HCEC 1CT (cell line): ENCODE measurements around the gene NF2.

Source experiments
- DNase-seq: peaks from one replicate; pipeline ENCODE4 v3.0.0-alpha.2; 2017

The NF2 gene

GRCh38 chr22:29673361-29674066, 70.1 kb downstream of the NF2 start:
- no peak for DNase-seq

- DNase-seq = no peak
These were observed 70.7 kb downstream of the NF2 start for GRCh38 chr22:29674121-29674520.

- DNase-seq = no peak
These were observed 75.9 kb downstream of the NF2 start for GRCh38 chr22:29679316-29679715.

GRCh38 chr22:29683536-29683935, 80.1 kb downstream of the NF2 start:
- DNase-seq = no peak

- DNase-seq = no peak
These were observed 80.8 kb downstream of the NF2 start for GRCh38 chr22:29684244-29684643.

- DNase-seq = no peak
These were observed 85.9 kb downstream of the NF2 start for GRCh38 chr22:29689206-29689879.

- DNase-seq = peak; percentile 28
These were observed 86.4 kb downstream of the NF2 start for GRCh38 chr22:29689880-29690213.

GRCh38 chr22:29690476-29690875, 87.0 kb downstream of the NF2 start:
- DNase-seq = no peak

GRCh38 chr22:29691636-29692326, 88.3 kb downstream of the NF2 start:
- DNase-seq = no peak

GRCh38 chr22:29692327-29692640, 88.9 kb downstream of the NF2 start:
- no peak for DNase-seq

- DNase-seq = no peak
These were observed 89.7 kb downstream of the NF2 start for GRCh38 chr22:29693161-29693560.

- no peak for DNase-seq
These were observed 90.2 kb downstream of the NF2 start for GRCh38 chr22:29693671-29694070.

- DNase-seq = no peak
These were observed 91.9 kb downstream of the NF2 start for GRCh38 chr22:29695129-29695926.

- no peak for DNase-seq
These were observed 94.6 kb downstream of the NF2 start for GRCh38 chr22:29697853-29698598.

GRCh38 chr22:29700206-29700899, 96.9 kb downstream of the NF2 start:
- no peak for DNase-seq

GRCh38 chr22:29700900-29701154, 97.4 kb downstream of the NF2 start:
- no peak for DNase-seq

- peak; percentile 27 for DNase-seq
These were observed 97.9 kb downstream of the NF2 start for GRCh38 chr22:29701155-29701999.

- no peak for DNase-seq
These were observed 98.8 kb downstream of the NF2 start for GRCh38 chr22:29702000-29702930.

GRCh38 chr22:29702931-29703501, 99.6 kb downstream of the NF2 start:
- no peak for DNase-seq
